ENCODE data around the gene SMTNL2.
"Not testable (repeated sequence)": the region's sequence is repeated elsewhere in the genome, so short reads cannot be mapped to it uniquely, and the experiment has no call there.

SMTNL2 gene

DNA sequence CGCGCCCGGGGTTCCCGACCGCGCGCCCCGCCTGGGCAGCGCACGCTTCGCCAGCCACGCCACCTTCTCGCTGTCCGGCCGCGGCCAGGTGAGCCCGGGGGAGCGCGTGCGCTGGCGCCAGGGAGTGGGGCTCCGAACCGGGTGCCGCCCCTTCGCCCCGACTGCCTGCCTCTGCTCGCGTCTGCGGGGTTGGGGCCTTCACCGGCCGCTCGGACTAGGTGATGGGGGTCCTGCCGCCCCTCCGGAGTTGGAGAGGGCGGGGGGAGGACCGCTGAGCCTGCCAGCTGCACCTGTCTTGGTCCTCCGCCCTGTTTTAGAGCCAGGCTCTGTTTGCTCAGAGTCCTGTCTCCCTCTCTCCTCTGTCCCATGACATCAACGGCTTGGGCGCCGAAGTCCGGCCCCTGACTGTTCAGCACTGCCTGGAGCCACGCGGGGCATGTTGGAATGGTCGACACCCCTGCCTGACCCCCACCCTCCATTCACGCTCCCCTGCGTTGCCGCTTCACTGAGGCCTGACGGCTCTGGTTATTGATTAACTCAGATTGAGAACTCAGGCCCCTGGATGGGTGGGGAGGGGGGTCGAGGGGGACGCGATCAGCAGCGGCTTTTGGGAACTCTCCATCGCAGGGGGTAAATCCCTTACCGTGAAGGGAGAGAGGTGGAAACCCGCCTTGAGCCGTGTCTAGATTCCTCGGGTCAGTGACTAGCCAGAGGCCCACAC is 748 bp downstream of the SMTNL2 start:
- Histone ChIP-seq H3K4me3 (ENCODE audit: low read length in 2 of 2) (peak overlapping the region in 1 of 2 donors; percentile 23), H3K27me3 (ENCODE audit: control insufficient read depth in 2 of 2, insufficient read depth in 2 of 2, low read length in 2 of 2) (peaks cover 32 to 37% of the 10 kb centered on the region in 2 donors), H3K4me1 (ENCODE audit: control insufficient read depth in 2 of 2, insufficient read depth in 2 of 2, low read length in 2 of 2) (peaks cover 4 to 7% of the 10 kb centered on the region in 2 donors), H3K9ac (ENCODE audit: low read depth in 1 of 2, low read length in 2 of 2) (no peak overlapping the region), H3K27ac (ENCODE audit: low read depth in 2 of 2, low read length in 2 of 2) (no peak overlapping the region), H3K36me3 (ENCODE audit: control insufficient read depth in 2 of 2, insufficient read depth in 2 of 2, low read length in 2 of 2) (no peaks in the 10 kb centered on the region), H3K9me3 (ENCODE audit: control insufficient read depth in 2 of 2, low read length in 2 of 2) (no peaks in the 10 kb centered on the region)

DNA sequence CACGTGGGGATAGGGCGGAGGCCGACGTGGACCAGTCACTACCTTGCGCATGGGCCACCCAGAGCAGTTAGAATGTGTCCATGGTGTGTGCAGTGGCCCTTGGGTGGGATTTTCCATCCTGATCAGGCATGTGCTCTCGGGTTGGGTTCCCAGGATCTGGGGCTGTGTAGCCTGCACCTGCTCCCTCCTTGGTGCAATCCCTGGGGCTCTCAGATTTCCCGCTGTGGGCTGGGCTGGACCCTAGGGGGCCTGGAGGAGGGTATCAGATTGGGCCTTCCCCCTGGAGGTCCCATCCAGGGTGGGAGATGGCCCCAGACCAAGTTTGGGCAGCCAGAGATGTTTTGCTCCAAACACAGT is 1.3 kb downstream of the SMTNL2 start:
- peaks cover 4 to 7% of the 10 kb centered on the region in 2 donors for H3K4me1 ChIP-seq (ENCODE audit: control insufficient read depth in 2 of 2, insufficient read depth in 2 of 2, low read length in 2 of 2)
- no peaks in the 10 kb centered on the region for H3K9me3 ChIP-seq (ENCODE audit: control insufficient read depth in 2 of 2, low read length in 2 of 2)
- H3K27ac ChIP-seq (ENCODE audit: low read depth in 2 of 2, low read length in 2 of 2), result no peak overlapping the region
- no peaks in the 10 kb centered on the region for H3K36me3 ChIP-seq (ENCODE audit: control insufficient read depth in 2 of 2, insufficient read depth in 2 of 2, low read length in 2 of 2)
- no peak overlapping the region for H3K4me3 ChIP-seq (ENCODE audit: low read length in 2 of 2)
- H3K27me3 ChIP-seq (ENCODE audit: control insufficient read depth in 2 of 2, insufficient read depth in 2 of 2, low read length in 2 of 2), result peaks cover 32 to 37% of the 10 kb centered on the region in 2 donors
- H3K9ac ChIP-seq (ENCODE audit: low read depth in 1 of 2, low read length in 2 of 2), result no peak overlapping the region

DNA sequence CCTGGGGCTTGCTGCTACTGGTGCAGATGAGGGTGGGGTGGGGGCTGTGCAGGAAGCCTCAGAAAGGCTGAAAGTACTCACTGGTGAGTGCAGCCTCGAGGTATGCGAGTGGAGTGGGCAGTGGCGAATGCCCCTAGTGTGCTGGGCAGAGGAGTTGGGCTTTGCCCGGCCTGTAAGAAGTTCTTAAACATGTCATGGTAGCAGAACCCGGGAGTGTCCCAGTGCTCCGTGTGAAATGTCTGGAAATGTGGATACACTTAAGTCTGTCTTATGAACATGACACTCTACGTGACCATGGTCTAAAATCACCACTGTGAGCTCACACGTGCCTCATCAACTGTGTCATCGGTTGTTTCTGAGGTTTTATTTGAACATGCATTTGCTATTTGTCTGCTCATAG is 1.7 kb downstream of the SMTNL2 start:
- H3K27me3 ChIP-seq (ENCODE audit: control insufficient read depth in 2 of 2, insufficient read depth in 2 of 2, low read length in 2 of 2), result peaks cover 31 to 37% of the 10 kb centered on the region in 2 donors
- no peak overlapping the region for H3K4me3 ChIP-seq (ENCODE audit: low read length in 2 of 2)
- no peaks in the 10 kb centered on the region for H3K36me3 ChIP-seq (ENCODE audit: control insufficient read depth in 2 of 2, insufficient read depth in 2 of 2, low read length in 2 of 2)
- H3K27ac ChIP-seq (ENCODE audit: low read depth in 2 of 2, low read length in 2 of 2), result no peak overlapping the region
- H3K9ac ChIP-seq (ENCODE audit: low read depth in 1 of 2, low read length in 2 of 2), result no peak overlapping the region
- H3K4me1 ChIP-seq (ENCODE audit: control insufficient read depth in 2 of 2, insufficient read depth in 2 of 2, low read length in 2 of 2), result peaks cover 4 to 7% of the 10 kb centered on the region in 2 donors
- no peaks in the 10 kb centered on the region for H3K9me3 ChIP-seq (ENCODE audit: control insufficient read depth in 2 of 2, low read length in 2 of 2)

DNA sequence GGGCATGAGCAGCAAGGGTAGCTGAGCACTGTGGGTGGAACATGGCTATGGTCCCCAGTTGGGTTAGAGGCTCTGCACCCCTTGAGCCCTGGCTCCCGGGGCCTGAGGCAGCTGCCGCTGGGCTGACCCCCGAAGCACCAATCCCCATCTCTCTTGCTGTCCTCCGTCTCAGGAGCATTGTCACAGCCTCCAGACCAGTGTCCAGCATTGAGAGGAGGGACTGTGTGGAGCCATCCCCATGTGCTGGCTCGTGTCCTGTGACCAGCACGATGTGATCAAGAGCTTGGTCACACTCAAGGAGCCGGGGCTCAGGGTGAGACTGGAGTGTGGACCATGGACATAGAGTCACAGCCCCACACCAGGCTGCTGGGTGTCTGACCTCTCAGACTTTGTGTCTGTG is 2.9 kb downstream of the SMTNL2 start:
- H3K4me3 ChIP-seq (ENCODE audit: low read length in 2 of 2), result no peak overlapping the region
- no peaks in the 10 kb centered on the region for H3K36me3 ChIP-seq (ENCODE audit: control insufficient read depth in 2 of 2, insufficient read depth in 2 of 2, low read length in 2 of 2)
- H3K4me1 ChIP-seq (ENCODE audit: control insufficient read depth in 2 of 2, insufficient read depth in 2 of 2, low read length in 2 of 2), result peaks cover 4 to 7% of the 10 kb centered on the region in 2 donors
- H3K27ac ChIP-seq (ENCODE audit: low read depth in 2 of 2, low read length in 2 of 2), result no peak overlapping the region
- no peak overlapping the region for H3K9ac ChIP-seq (ENCODE audit: low read depth in 1 of 2, low read length in 2 of 2)
- peaks cover 20 to 31% of the 10 kb centered on the region in 2 donors for H3K27me3 ChIP-seq (ENCODE audit: control insufficient read depth in 2 of 2, insufficient read depth in 2 of 2, low read length in 2 of 2)
- H3K9me3 ChIP-seq (ENCODE audit: control insufficient read depth in 2 of 2, low read length in 2 of 2), result no peaks in the 10 kb centered on the region

DNA sequence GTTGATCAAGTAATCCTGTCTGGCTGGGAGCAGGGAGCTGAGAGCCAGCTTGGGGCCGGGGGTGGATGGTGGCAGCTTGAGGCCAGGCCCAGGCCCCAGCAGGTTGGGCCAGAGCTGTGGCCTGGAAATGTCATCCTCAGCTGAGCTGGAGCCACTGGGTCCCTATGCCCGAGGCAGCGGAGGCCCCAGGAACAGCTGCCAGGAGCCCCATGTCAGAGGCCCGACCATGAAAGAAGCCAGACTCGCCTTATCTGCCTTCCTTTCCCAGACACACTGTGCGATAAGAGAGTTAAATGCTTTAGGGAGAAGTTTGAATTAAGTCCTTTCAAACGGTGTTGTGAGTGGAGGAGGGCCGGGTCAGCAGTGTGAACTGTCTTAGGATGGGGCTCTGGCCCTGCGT is 3.5 kb downstream of the SMTNL2 start:
- Histone ChIP-seq H3K9me3 (ENCODE audit: control insufficient read depth in 2 of 2, low read length in 2 of 2) (no peaks in the 10 kb centered on the region), H3K4me1 (ENCODE audit: control insufficient read depth in 2 of 2, insufficient read depth in 2 of 2, low read length in 2 of 2) (peaks cover 4 to 7% of the 10 kb centered on the region in 2 donors), H3K36me3 (ENCODE audit: control insufficient read depth in 2 of 2, insufficient read depth in 2 of 2, low read length in 2 of 2) (no peaks in the 10 kb centered on the region), H3K27ac (ENCODE audit: low read depth in 2 of 2, low read length in 2 of 2) (no peak overlapping the region), H3K27me3 (ENCODE audit: control insufficient read depth in 2 of 2, insufficient read depth in 2 of 2, low read length in 2 of 2) (peaks cover 18 to 25% of the 10 kb centered on the region in 2 donors), H3K4me3 (ENCODE audit: low read length in 2 of 2) (no peak overlapping the region), H3K9ac (ENCODE audit: low read depth in 1 of 2, low read length in 2 of 2) (no peak overlapping the region)

DNA sequence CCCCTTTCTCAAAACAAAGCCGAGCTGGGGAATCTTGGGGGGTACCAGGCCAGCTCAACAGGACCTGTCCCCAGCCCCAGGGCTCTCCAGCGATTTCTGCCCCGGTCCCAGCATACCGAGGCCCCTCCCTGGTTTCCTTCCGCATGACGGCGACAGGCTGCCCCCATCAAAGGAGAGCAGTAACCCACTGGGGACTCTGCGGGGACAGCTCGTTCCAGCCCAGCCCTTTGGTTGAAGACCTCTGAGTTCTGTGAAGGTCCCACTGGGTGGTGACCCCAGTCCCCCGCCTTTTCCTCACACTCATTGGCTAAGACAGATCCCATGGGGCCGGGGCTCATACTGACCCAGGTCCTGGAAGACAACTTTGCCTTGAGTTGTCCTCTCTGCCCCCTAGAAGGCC is 4.1 kb downstream of the SMTNL2 start:
- H3K27ac ChIP-seq (ENCODE audit: low read depth in 2 of 2, low read length in 2 of 2), result no peak overlapping the region
- H3K4me3 ChIP-seq (ENCODE audit: low read length in 2 of 2), result no peak overlapping the region
- H3K9me3 ChIP-seq (ENCODE audit: control insufficient read depth in 2 of 2, low read length in 2 of 2), result no peaks in the 10 kb centered on the region
- peaks cover 16 to 19% of the 10 kb centered on the region in 2 donors for H3K27me3 ChIP-seq (ENCODE audit: control insufficient read depth in 2 of 2, insufficient read depth in 2 of 2, low read length in 2 of 2)
- peaks cover 4 to 7% of the 10 kb centered on the region in 2 donors for H3K4me1 ChIP-seq (ENCODE audit: control insufficient read depth in 2 of 2, insufficient read depth in 2 of 2, low read length in 2 of 2)
- no peaks in the 10 kb centered on the region for H3K36me3 ChIP-seq (ENCODE audit: control insufficient read depth in 2 of 2, insufficient read depth in 2 of 2, low read length in 2 of 2)
- no peak overlapping the region for H3K9ac ChIP-seq (ENCODE audit: low read depth in 1 of 2, low read length in 2 of 2)

DNA sequence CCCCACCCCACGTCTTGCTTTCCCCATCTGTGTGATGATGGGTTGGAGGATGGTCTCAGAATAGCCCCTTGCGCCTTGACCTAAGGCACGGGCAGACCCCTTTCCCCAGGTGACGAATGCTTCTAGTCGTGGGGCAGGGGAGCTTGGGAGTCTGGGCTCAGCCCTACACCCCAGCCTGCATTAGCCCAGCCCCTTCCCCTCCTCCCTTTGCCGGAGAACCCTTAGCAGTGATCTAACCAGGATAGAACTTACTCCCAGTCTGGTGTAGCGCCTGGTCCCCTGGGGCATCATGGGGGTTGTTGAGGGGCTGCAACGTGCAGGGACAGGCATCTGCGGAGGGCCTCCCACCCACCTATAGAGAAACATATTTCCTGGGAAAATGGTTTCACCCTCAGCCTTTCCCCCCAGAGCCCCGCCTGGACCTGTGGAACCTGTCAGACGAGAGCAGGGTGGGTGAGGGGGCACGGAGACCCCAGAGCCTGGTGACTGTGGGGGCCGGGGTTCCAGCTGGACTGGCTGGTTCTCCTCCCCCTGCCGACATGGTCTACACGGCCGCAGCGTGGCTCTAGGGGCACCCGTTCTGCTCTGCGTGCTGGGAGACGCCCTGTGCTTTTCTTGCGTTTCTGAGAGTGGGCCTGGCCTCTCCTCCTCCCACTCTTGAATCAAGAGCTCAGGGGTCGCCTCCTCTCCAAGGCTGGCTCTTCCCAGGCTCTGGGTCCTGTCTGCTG is 4.7 kb downstream of the SMTNL2 start:
- no peaks in the 10 kb centered on the region for H3K36me3 ChIP-seq (ENCODE audit: control insufficient read depth in 2 of 2, insufficient read depth in 2 of 2, low read length in 2 of 2)
- no peak overlapping the region for H3K4me3 ChIP-seq (ENCODE audit: low read length in 2 of 2)
- H3K27me3 ChIP-seq (ENCODE audit: control insufficient read depth in 2 of 2, insufficient read depth in 2 of 2, low read length in 2 of 2), result peaks cover 9 to 14% of the 10 kb centered on the region in 2 donors
- H3K9ac ChIP-seq (ENCODE audit: low read depth in 1 of 2, low read length in 2 of 2), result no peak overlapping the region
- no peaks in the 10 kb centered on the region for H3K9me3 ChIP-seq (ENCODE audit: control insufficient read depth in 2 of 2, low read length in 2 of 2)
- H3K27ac ChIP-seq (ENCODE audit: low read depth in 2 of 2, low read length in 2 of 2), result no peak overlapping the region
- peaks cover 1 to 4% of the 10 kb centered on the region in 2 donors for H3K4me1 ChIP-seq (ENCODE audit: control insufficient read depth in 2 of 2, insufficient read depth in 2 of 2, low read length in 2 of 2)

DNA sequence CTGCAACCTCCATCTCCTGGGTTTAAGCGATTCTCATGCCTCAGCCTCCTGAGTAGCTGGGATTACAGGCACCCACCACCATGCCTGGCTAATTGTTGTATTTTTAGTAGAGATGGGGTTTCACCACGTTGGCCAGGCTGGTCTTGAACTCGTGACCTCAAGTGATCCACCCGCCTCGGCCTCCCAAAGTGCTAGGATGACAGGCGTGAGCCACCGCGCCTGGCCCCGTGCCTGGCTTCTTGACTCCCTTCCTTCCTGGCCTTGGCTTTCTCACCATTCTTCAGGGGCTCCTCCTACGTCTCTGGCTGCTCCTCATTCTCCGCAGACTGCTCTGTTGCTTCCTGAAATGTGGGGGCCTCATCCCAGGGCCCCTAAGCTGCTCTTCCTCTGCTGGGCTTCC is 5.7 kb downstream of the SMTNL2 start:
- not testable (repeated sequence) for H3K4me1 ChIP-seq (ENCODE audit: control insufficient read depth in 2 of 2, insufficient read depth in 2 of 2, low read length in 2 of 2); H3K9me3 ChIP-seq (ENCODE audit: control insufficient read depth in 2 of 2, low read length in 2 of 2); H3K36me3 ChIP-seq (ENCODE audit: control insufficient read depth in 2 of 2, insufficient read depth in 2 of 2, low read length in 2 of 2); H3K9ac ChIP-seq (ENCODE audit: low read depth in 1 of 2, low read length in 2 of 2); H3K4me3 ChIP-seq (ENCODE audit: low read length in 2 of 2); H3K27ac ChIP-seq (ENCODE audit: low read depth in 2 of 2, low read length in 2 of 2)
- H3K27me3 ChIP-seq (ENCODE audit: control insufficient read depth in 2 of 2, insufficient read depth in 2 of 2, low read length in 2 of 2), result peaks cover 8 to 14% of the 10 kb centered on the region in 2 donors

DNA sequence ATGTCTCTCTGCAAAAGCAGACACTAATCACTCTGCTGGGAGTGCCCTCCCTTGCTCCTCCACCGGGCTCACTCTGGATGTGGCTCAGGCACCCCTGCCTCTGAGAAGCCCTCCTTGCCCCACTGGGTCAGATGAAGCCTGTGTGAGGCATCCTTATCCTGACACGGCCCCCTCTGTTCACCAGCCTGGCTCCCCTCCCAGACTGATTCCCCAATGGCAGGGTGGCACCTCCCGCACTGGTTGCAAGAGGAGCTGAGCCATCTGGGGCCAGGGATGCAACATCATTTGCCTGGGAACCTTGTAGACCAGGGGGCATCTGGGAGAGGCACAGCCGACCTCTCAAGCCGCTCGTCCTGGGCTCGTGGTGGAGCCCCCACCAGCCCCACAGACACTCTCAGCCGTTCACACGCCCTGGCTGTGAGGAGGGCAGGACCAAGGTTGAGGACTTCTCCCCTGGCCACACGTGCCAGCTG is 6.7 kb downstream of the SMTNL2 start:
- Histone ChIP-seq H3K4me3 (ENCODE audit: low read length in 2 of 2) (no peak overlapping the region), H3K27me3 (ENCODE audit: control insufficient read depth in 2 of 2, insufficient read depth in 2 of 2, low read length in 2 of 2) (peaks cover 0 to 6% of the 10 kb centered on the region in 2 donors), H3K4me1 (ENCODE audit: control insufficient read depth in 2 of 2, insufficient read depth in 2 of 2, low read length in 2 of 2) (peaks cover 3% of the 10 kb centered on the region in 2 donors), H3K36me3 (ENCODE audit: control insufficient read depth in 2 of 2, insufficient read depth in 2 of 2, low read length in 2 of 2) (no peaks in the 10 kb centered on the region), H3K9me3 (ENCODE audit: control insufficient read depth in 2 of 2, low read length in 2 of 2) (no peaks in the 10 kb centered on the region), H3K27ac (ENCODE audit: low read depth in 2 of 2, low read length in 2 of 2) (no peak overlapping the region), H3K9ac (ENCODE audit: low read depth in 1 of 2, low read length in 2 of 2) (no peak overlapping the region)

DNA sequence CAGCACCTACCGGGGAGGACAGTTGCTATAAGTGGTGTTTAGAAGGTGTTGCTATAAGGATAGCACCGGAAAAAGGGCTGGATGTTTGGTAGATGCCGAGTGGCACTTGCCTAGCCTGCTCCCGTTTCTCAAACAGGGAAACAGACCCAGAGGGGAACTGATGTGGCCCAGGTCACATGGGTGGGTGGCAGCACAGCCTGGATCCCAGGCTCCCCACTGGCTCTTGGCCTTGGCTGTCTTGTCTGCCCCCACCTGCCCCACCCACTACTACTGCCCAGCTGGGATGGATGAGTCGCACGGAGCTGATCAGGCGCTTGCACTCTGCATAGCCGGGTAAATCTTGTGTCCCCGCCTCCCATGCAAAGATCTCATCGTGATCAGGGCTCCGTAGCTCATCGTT is 7.2 kb downstream of the SMTNL2 start:
- H3K36me3 ChIP-seq (ENCODE audit: control insufficient read depth in 2 of 2, insufficient read depth in 2 of 2, low read length in 2 of 2), result no peaks in the 10 kb centered on the region
- peaks cover 0 to 2% of the 10 kb centered on the region in 2 donors for H3K27me3 ChIP-seq (ENCODE audit: control insufficient read depth in 2 of 2, insufficient read depth in 2 of 2, low read length in 2 of 2)
- no peak overlapping the region for H3K27ac ChIP-seq (ENCODE audit: low read depth in 2 of 2, low read length in 2 of 2)
- no peaks in the 10 kb centered on the region for H3K9me3 ChIP-seq (ENCODE audit: control insufficient read depth in 2 of 2, low read length in 2 of 2)
- H3K4me1 ChIP-seq (ENCODE audit: control insufficient read depth in 2 of 2, insufficient read depth in 2 of 2, low read length in 2 of 2), result peaks cover 3% of the 10 kb centered on the region in 2 donors
- no peak overlapping the region for H3K9ac ChIP-seq (ENCODE audit: low read depth in 1 of 2, low read length in 2 of 2)
- H3K4me3 ChIP-seq (ENCODE audit: low read length in 2 of 2), result no peak overlapping the region
